ENCODE data around the gene METTL1.

GRCh38 chr12:57797933-57798332, 26.0 kb upstream of the METTL1 start:
- TF ChIP-seq CTCF (IDR thresholded peaks at IDR 0.05; ENCODE audit: low read depth, low read length) (no peak), MYC (IDR thresholded peaks at IDR 0.05; ENCODE audit: low read depth, low read length) (no peak), POLR2A (IDR thresholded peaks at IDR 0.05; ENCODE audit: extremely low read depth, insufficient read length) (no peak)
